SK-N-DZ (cell line): ENCODE data around the gene GP9.
"Not testable (repeated sequence)": the region's sequence is repeated elsewhere in the genome, so short reads cannot be mapped to it uniquely, and the experiment has no call there.

ENCODE experiments used
- DNase-seq: peaks from one replicate; pipeline ENCODE4 v3.0.0-alpha.2; 2015; ENCODE audit warnings: low spot score

GP9 gene

GRCh38 chr3:129070086-129070885 lies 9.7 kb downstream of the GP9 start:
- DNase-seq: no peak

- DNase-seq: no peak
Measured at GRCh38 chr3:129077222-129077621, 16.6 kb downstream of the GP9 start.

- no peak for DNase-seq
Measured at GRCh38 chr3:129078510-129078909, 17.9 kb downstream of the GP9 start.

GRCh38 chr3:129081503-129081902 lies 20.9 kb downstream of the GP9 start:
- DNase-seq: no peak

GRCh38 chr3:129082026-129082425 lies 21.4 kb downstream of the GP9 start:
- no peak for DNase-seq

GRCh38 chr3:129084501-129084900 lies 23.9 kb downstream of the GP9 start:
- no peak for DNase-seq

GRCh38 chr3:129085165-129085715 lies 24.7 kb downstream of the GP9 start:
- no peak for DNase-seq

GRCh38 chr3:129085818-129086217 lies 25.2 kb downstream of the GP9 start:
- DNase-seq: no peak

- no peak for DNase-seq
Measured at GRCh38 chr3:129087138-129087702, 26.6 kb downstream of the GP9 start.

GRCh38 chr3:129087904-129088303 lies 27.3 kb downstream of the GP9 start:
- not testable (repeated sequence) for DNase-seq

GRCh38 chr3:129088312-129088711 lies 27.7 kb downstream of the GP9 start:
- DNase-seq: not testable (repeated sequence)

- DNase-seq: no peak
Measured at GRCh38 chr3:129095285-129095684, 34.7 kb downstream of the GP9 start.

GRCh38 chr3:129100274-129100673 lies 39.7 kb downstream of the GP9 start:
- DNase-seq: no peak

GRCh38 chr3:129101370-129102138 lies 41.0 kb downstream of the GP9 start:
- DNase-seq: no peak

- no peak for DNase-seq
Measured at GRCh38 chr3:129103296-129103695, 42.7 kb downstream of the GP9 start.

GRCh38 chr3:129104051-129104450 lies 43.5 kb downstream of the GP9 start:
- no peak for DNase-seq

GRCh38 chr3:129104498-129105079 lies 44.0 kb downstream of the GP9 start:
- no peak for DNase-seq

GRCh38 chr3:129105862-129106261 lies 45.3 kb downstream of the GP9 start:
- DNase-seq: no peak

- no peak for DNase-seq
Measured at GRCh38 chr3:129106320-129106719, 45.7 kb downstream of the GP9 start.

- DNase-seq: no peak
Measured at GRCh38 chr3:129106866-129107565, 46.4 kb downstream of the GP9 start.

- no peak for DNase-seq
Measured at GRCh38 chr3:129107793-129108192, 47.2 kb downstream of the GP9 start.
